GM10266 (cell line): Measurements from ENCODE around the gene VWA8.
"Not testable (repeated sequence)": the region's sequence is repeated elsewhere in the genome, so short reads cannot be mapped to it uniquely, and the experiment has no call there.

Source experiments
- DNase-seq: peaks from one replicate; pipeline ENCODE4 v3.0.0; 2012; ENCODE audit errors: extremely low spot score
- CTCF ChIP-seq: IDR thresholded peaks from 2 replicates; pipeline ENCODE4 v1.5.1; 2012; ENCODE audit warnings: mild to moderate bottlenecking, low read depth; ENCODE audit not compliant: control insufficient read depth, insufficient read depth; ENCODE audit errors: missing control alignments

The VWA8 gene

GRCh38 chr13:41633776-41634175 is 327.1 kb downstream of the VWA8 start:
- DNase-seq: no peak
- TF ChIP-seq CTCF: no peak

- no peak for DNase-seq
- no peak for TF ChIP-seq CTCF
These were observed 329.5 kb downstream of the VWA8 start for GRCh38 chr13:41631296-41631965.

- no peak for TF ChIP-seq CTCF
- DNase-seq: no peak
These were observed 333.5 kb downstream of the VWA8 start for GRCh38 chr13:41627425-41627824.

- no peak for TF ChIP-seq CTCF
- DNase-seq: no peak
These were observed 336.9 kb downstream of the VWA8 start for GRCh38 chr13:41624041-41624440.

- no peak for DNase-seq
- TF ChIP-seq CTCF: no peak
These were observed 338.2 kb downstream of the VWA8 start for GRCh38 chr13:41622432-41623429.

GRCh38 chr13:41621716-41622431 is 339.0 kb downstream of the VWA8 start:
- no peak for TF ChIP-seq CTCF
- no peak for DNase-seq

GRCh38 chr13:41617633-41618032 is 343.3 kb downstream of the VWA8 start:
- DNase-seq: not testable (repeated sequence)
